A673 (cell line): ENCODE measurements around the gene DCHS1. TPM values are rescaled to one million over a fixed set of nuclear protein-coding genes. Genes with fewer than 3 reads are reported as not detected.

Experiments used
- BruUV-seq: library from RNA; stranded (reverse); fragments of 400-500 nt; replicated peaks from 2 replicates; lab custom pipeline; 2021; lab: Mats Ljungman, UMichigan
- CTCF ChIA-PET: fragments of 300-600 bp; sonication (Branson Sonifier 250); formaldehyde crosslinking; loops from one replicate; lab custom pipeline; 2022; ENCODE audit warnings: antibody characterized with exemption; lab: Charles Lee
- POLR2A ChIA-PET: fragments of 300-600 bp; sonication (Branson Sonifier 250); formaldehyde crosslinking; loops from one replicate; lab custom pipeline; 2022; ENCODE audit warnings: antibody characterized with exemption; ENCODE audit not compliant: low non-redundant PET; lab: Charles Lee
- DNase-seq: peaks from one replicate; pipeline ENCODE4 v3.0.0-alpha.2; 2015; ENCODE audit warnings: low spot score
- H3K27ac ChIP-seq: fragments of 200-600 bp; sonication (generic); 2 replicates; pipeline ENCODE4 v1.5.1; 2016; ENCODE audit warnings: mixed run types, low read depth, mild to moderate bottlenecking, mixed read lengths, antibody characterized with exemption, low read length; ENCODE audit not compliant: poor library complexity, severe bottlenecking
- H3K27me3 ChIP-seq: fragments of 200-600 bp; sonication (generic); replicated peaks from 2 replicates; pipeline ENCODE4 v1.6.1; 2017; ENCODE audit warnings: mixed run types, low read depth, mild to moderate bottlenecking, mixed read lengths, antibody characterized with exemption, low read length; ENCODE audit not compliant: insufficient read depth, poor library complexity
- H3K36me3 ChIP-seq: fragments of 200-600 bp; sonication (generic); 2 replicates; pipeline ENCODE4 v1.6.1; 2016; ENCODE audit warnings: mixed run types, mild to moderate bottlenecking, mixed read lengths, antibody characterized with exemption, low read length; ENCODE audit not compliant: insufficient read depth, poor library complexity, severe bottlenecking
- H3K4me1 ChIP-seq: fragments of 200-600 bp; sonication (generic); 2 replicates; pipeline ENCODE4 v1.6.1; 2017; ENCODE audit warnings: mixed run types, mild to moderate bottlenecking, mixed read lengths, antibody characterized with exemption, low read length; ENCODE audit not compliant: insufficient read depth, poor library complexity, severe bottlenecking
- H3K4me3 ChIP-seq: fragments of 200-600 bp; sonication (generic); 2 replicates; pipeline ENCODE4 v1.5.1; 2016; ENCODE audit warnings: low read depth, mixed run types, mild to moderate bottlenecking, mixed read lengths, low read length; ENCODE audit not compliant: poor library complexity, severe bottlenecking
- H3K9me3 ChIP-seq: fragments of 200-600 bp; sonication (generic); 2 replicates; pipeline ENCODE4 v1.6.1; 2016; ENCODE audit warnings: mixed run types, low read depth, mild to moderate bottlenecking, mixed read lengths, antibody characterized with exemption, low read length; ENCODE audit not compliant: poor library complexity, severe bottlenecking
- EZH2 ChIP-seq: fragments of 200-600 bp; sonication (generic); IDR thresholded peaks from 2 replicates; pipeline ENCODE4 v1.6.1; 2017; ENCODE audit warnings: borderline replicate concordance, low read depth, mild to moderate bottlenecking, mixed read lengths, antibody characterized with exemption, low read length; ENCODE audit not compliant: poor library complexity, severe bottlenecking
- intact Hi-C: fragments of 100-400 bp; cut with micrococcal nuclease; formaldehyde crosslinking; loops from one replicate; pipeline ENCODE4 v1.10.0; 2022; ENCODE audit not compliant: unreplicated experiment
- total RNA-seq: library from RNA; stranded (reverse); gene quantifications from 2 replicates; pipeline ENCODE4 v1.2.3, GENCODE V29; 2021

The DCHS1 gene
- total RNA-seq, 1 experiment from 2014 or later = 17.6 TPM

DNA sequence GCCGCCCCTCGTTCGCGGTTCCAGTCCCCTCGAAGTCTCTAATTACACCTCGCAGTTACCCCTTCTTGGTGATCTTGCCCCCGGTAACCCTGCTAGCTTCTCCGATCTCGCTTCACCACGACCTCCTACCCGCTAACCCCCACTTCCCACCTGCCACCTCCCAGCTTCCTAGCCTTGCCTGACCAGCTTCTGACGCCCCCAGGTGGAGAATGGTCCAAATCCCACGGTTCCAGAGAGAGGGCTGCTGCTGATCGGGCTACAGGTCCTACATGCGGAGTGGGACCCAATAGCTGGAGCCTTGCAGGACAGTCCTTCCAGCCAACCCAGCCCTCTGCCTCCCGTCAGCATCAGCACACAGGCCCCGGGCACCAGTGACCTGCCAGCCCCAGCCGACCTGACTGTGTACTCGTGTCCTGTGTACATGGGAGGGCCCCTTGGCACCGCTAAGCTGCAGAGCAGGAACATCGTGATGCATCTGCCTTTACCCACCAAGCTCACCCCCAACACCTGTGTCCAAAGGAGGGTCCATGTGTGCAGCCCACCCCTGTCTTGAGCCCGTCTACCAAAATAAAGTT is 84.1 kb downstream of the DCHS1 start:
- intact Hi-C loops = no loop called here
- Histone ChIP-seq H3K9me3 (no peaks in the 10 kb centered on the region), H3K27me3 (no peaks in the 10 kb centered on the region), H3K4me3 (no peak overlapping the region), H3K27ac (no peak overlapping the region), H3K4me1 (peaks cover 17% of the 10 kb centered on the region), H3K36me3 (no peaks in the 10 kb centered on the region)
- POLR2A ChIA-PET = no interaction called here
- CTCF ChIA-PET = no interaction called here
- BruUV-seq = no TSS peak
- no peak for DNase-seq
- no peak for TF ChIP-seq EZH2

Other genes with a start within 250 kb of the DCHS1 start
- gene APBB1, start 236.7 kb downstream of the DCHS1 start, total RNA-seq = 81.1 and 83.8 TPM in 2 replicates
- gene HPX, start 214.8 kb downstream of the DCHS1 start, total RNA-seq = 4.4 and 4.5 TPM in 2 replicates
- gene TRIM3, start 181.9 kb downstream of the DCHS1 start, total RNA-seq = 34.2 and 37.1 TPM in 2 replicates
- 57.7 and 65.0 TPM in 2 replicates for gene ARFIP2, start 174.5 kb downstream of the DCHS1 start, total RNA-seq
- gene TIMM10B, start 174.3 kb downstream of the DCHS1 start, total RNA-seq = 30.7 and 40.3 TPM in 2 replicates
- gene DNHD1, start 158.5 kb downstream of the DCHS1 start, total RNA-seq = 20.1 and 20.6 TPM in 2 replicates
- gene RRP8, start 52.2 kb downstream of the DCHS1 start, total RNA-seq = 19.1 and 21.6 TPM in 2 replicates
- gene ILK, start 52.0 kb downstream of the DCHS1 start, total RNA-seq = 85.2 and 86.5 TPM in 2 replicates
- 108 and 112 TPM in 2 replicates for gene TAF10, start 43.6 kb downstream of the DCHS1 start, total RNA-seq
- 42.2 and 53.0 TPM in 2 replicates for gene TPP1, start 36.4 kb downstream of the DCHS1 start, total RNA-seq
- 82.5 and 98.5 TPM in 2 replicates for gene MRPL17, start 27.5 kb upstream of the DCHS1 start, total RNA-seq
- not detected in 2 replicates for gene OR2AG2, start 116.2 kb upstream of the DCHS1 start, total RNA-seq
- gene OR2AG1, start 127.2 kb upstream of the DCHS1 start, total RNA-seq = not detected in 2 replicates
- not detected in 2 replicates for gene OR6A2, start 143.9 kb upstream of the DCHS1 start, total RNA-seq
- not detected in 2 replicates for gene OR10A5, start 189.9 kb upstream of the DCHS1 start, total RNA-seq
- not detected in 2 replicates for gene OR10A2, start 207.2 kb upstream of the DCHS1 start, total RNA-seq
- gene OR10A4, start 220.8 kb upstream of the DCHS1 start, total RNA-seq = not detected in 2 replicates
- not detected in 2 replicates for gene OR2D2, start 236.7 kb upstream of the DCHS1 start, total RNA-seq